NT2/D1 (cell line): ENCODE data around the gene LRPPRC.

Experiments
- DNase-seq: peaks from one replicate; pipeline ENCODE4 v3.0.0-alpha.2; 2011; ENCODE audit warnings: low read depth, low spot score
- H3K27me3 ChIP-seq: 2 replicates; pipeline ENCODE4 v1.6.0; 2011; ENCODE audit warnings: mild to moderate bottlenecking; ENCODE audit not compliant: insufficient read length, insufficient read depth
- H3K36me3 ChIP-seq: 2 replicates; pipeline ENCODE4 v1.6.1; 2011; ENCODE audit warnings: mild to moderate bottlenecking, low read length, mixed read lengths; ENCODE audit not compliant: insufficient read depth, insufficient read length
- H3K4me1 ChIP-seq: 2 replicates; pipeline ENCODE4 v1.5.1; 2011; ENCODE audit not compliant: insufficient read depth, insufficient read length
- H3K4me3 ChIP-seq: 2 replicates; pipeline ENCODE4 v1.5.1; 2011; ENCODE audit warnings: low read depth; ENCODE audit not compliant: insufficient read length
- H3K9ac ChIP-seq: 2 replicates; pipeline ENCODE4 v1.6.0; 2011; ENCODE audit warnings: low read depth; ENCODE audit not compliant: insufficient read length
- H3K9me3 ChIP-seq: 2 replicates; pipeline ENCODE4 v1.5.1; 2011; ENCODE audit warnings: mild to moderate bottlenecking, low read length; ENCODE audit not compliant: insufficient read depth
- SUZ12 ChIP-seq: IDR thresholded peaks from 2 replicates; pipeline ENCODE4 v1.6.1; 2011; ENCODE audit not compliant: insufficient read length, insufficient read depth; ENCODE audit errors: extremely low read depth
- YY1 ChIP-seq: IDR thresholded peaks from 2 replicates; pipeline ENCODE4 v1.6.1; 2011; ENCODE audit not compliant: insufficient read length, insufficient read depth
- ZNF274 ChIP-seq: IDR thresholded peaks from 2 replicates; pipeline ENCODE4 v1.6.1; 2011; ENCODE audit warnings: mild to moderate bottlenecking, low read depth, low read length

LRPPRC gene

GRCh38 chr2:43998263-43998662 is 2.5 kb upstream of the LRPPRC start:
- Histone ChIP-seq H3K36me3 (peaks cover 17% of the 10 kb centered on the region), H3K27me3 (no peaks in the 10 kb centered on the region), H3K9me3 (no peaks in the 10 kb centered on the region), H3K4me1 (no peaks in the 10 kb centered on the region), H3K4me3 (no peak overlapping the region), H3K9ac (no peak overlapping the region)
- no peak for TF ChIP-seq YY1
- TF ChIP-seq SUZ12, result no peak
- TF ChIP-seq ZNF274, result no peak
- no peak for DNase-seq

GRCh38 chr2:43993437-43993836 is 2.4 kb downstream of the LRPPRC start:
- peaks cover 50% of the 10 kb centered on the region for H3K36me3 ChIP-seq
- no peak overlapping the region for H3K4me3 ChIP-seq
- no peak for DNase-seq

GRCh38 chr2:43989545-43989944 is 6.2 kb downstream of the LRPPRC start:
- no peaks in the 10 kb centered on the region for H3K27me3 ChIP-seq

More at GRCh38 chr2:43993437-43993836, 2.4 kb downstream of the LRPPRC start:
- no peaks in the 10 kb centered on the region for H3K9me3 ChIP-seq
- H3K27me3 ChIP-seq, result no peaks in the 10 kb centered on the region
- no peaks in the 10 kb centered on the region for H3K4me1 ChIP-seq
- H3K9ac ChIP-seq, result no peak overlapping the region
- TF ChIP-seq YY1, result no peak
- no peak for TF ChIP-seq SUZ12
- TF ChIP-seq ZNF274, result no peak

GRCh38 chr2:43986600-43986999 is 9.2 kb downstream of the LRPPRC start:
- TF ChIP-seq ZNF274 (no peak), SUZ12 (no peak), YY1 (no peak)
- Histone ChIP-seq H3K36me3 (peaks cover 41% of the 10 kb centered on the region), H3K4me3 (no peak overlapping the region), H3K4me1 (no peaks in the 10 kb centered on the region), H3K27me3 (no peaks in the 10 kb centered on the region), H3K9me3 (no peaks in the 10 kb centered on the region), H3K9ac (no peak overlapping the region)
- no peak for DNase-seq

More at GRCh38 chr2:43989545-43989944, 6.2 kb downstream of the LRPPRC start:
- TF ChIP-seq ZNF274 (no peak), YY1 (no peak)
- no peak overlapping the region for H3K4me3 ChIP-seq
- no peaks in the 10 kb centered on the region for H3K9me3 ChIP-seq
- H3K4me1 ChIP-seq, result no peaks in the 10 kb centered on the region
- no peak for DNase-seq
- peaks cover 62% of the 10 kb centered on the region for H3K36me3 ChIP-seq
- H3K9ac ChIP-seq, result no peak overlapping the region

GRCh38 chr2:43985359-43985758 is 10.4 kb downstream of the LRPPRC start:
- TF ChIP-seq YY1, result no peak
- TF ChIP-seq ZNF274, result no peak
- no peak for TF ChIP-seq SUZ12
- H3K4me1 ChIP-seq, result no peaks in the 10 kb centered on the region
- no peak overlapping the region for H3K9ac ChIP-seq
- no peak for DNase-seq
- no peaks in the 10 kb centered on the region for H3K27me3 ChIP-seq
- peaks cover 48% of the 10 kb centered on the region for H3K36me3 ChIP-seq
- no peak overlapping the region for H3K4me3 ChIP-seq
- no peaks in the 10 kb centered on the region for H3K9me3 ChIP-seq

GRCh38 chr2:43984533-43984932 is 11.3 kb downstream of the LRPPRC start:
- H3K4me3 ChIP-seq, result no peak overlapping the region
- no peak overlapping the region for H3K9ac ChIP-seq
- no peaks in the 10 kb centered on the region for H3K9me3 ChIP-seq
- H3K4me1 ChIP-seq, result no peaks in the 10 kb centered on the region
- peaks cover 53% of the 10 kb centered on the region for H3K36me3 ChIP-seq
- DNase-seq, result no peak
- H3K27me3 ChIP-seq, result no peaks in the 10 kb centered on the region
- TF ChIP-seq YY1 (no peak), ZNF274 (no peak), SUZ12 (no peak)

GRCh38 chr2:43980902-43981301 is 14.9 kb downstream of the LRPPRC start:
- no peak for TF ChIP-seq YY1
- TF ChIP-seq ZNF274, result no peak
- TF ChIP-seq SUZ12, result no peak
- Histone ChIP-seq H3K9ac (no peak overlapping the region), H3K4me3 (no peak overlapping the region), H3K27me3 (no peaks in the 10 kb centered on the region), H3K36me3 (peaks cover 70% of the 10 kb centered on the region), H3K9me3 (no peaks in the 10 kb centered on the region), H3K4me1 (no peaks in the 10 kb centered on the region)
- DNase-seq, result no peak
